ENCODE data around the gene VAV1. TPM values are rescaled to one million over a fixed set of nuclear protein-coding genes. Genes with fewer than 3 reads are reported as not detected.
A peak's percentile ranks its signal among the peaks of the same experiment; 100 is the strongest.

Gene VAV1
- total and polyA plus RNA-seq, 2 experiments from 2014 or later = 0.82 to 1.8 TPM

DNA sequence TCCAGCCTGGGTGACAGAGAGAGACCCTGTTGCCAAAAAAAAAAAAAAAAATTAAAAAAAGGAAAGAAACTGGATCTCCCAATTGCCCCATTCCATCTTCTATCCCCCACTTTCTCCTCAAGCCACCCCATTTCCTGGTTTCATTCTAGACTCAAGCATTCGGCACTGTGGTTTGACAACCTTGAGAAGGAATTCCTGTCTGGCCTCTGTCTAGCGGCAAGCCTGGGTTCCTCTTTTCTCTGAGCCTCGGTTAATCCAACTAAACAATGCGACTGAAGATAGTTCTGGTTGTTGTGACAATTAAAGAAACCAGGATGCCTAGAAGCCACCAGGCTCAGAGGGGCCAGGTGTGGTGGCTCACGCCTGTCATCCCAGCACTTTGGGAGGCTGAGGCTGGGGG, 48.8 kb upstream of the VAV1 start:
- DNase-seq (ENCODE audit: low spot score) = no peak
- Histone ChIP-seq H2AFZ (no peak overlapping the region), H3K79me2 (replicated peaks; ENCODE audit: insufficient read depth) (no peaks in the 10 kb centered on the region), H3K4me3 (no peak overlapping the region), H3F3A (replicated peaks; ENCODE audit: low read depth) (no peaks in the 10 kb centered on the region), H3K4me2 (0 out of 2 replicates have a peak overlapping the region, but pooled peaks have one; percentile 52), H3K9me2 (ENCODE audit: insufficient read depth) (no peaks in the 10 kb centered on the region), H3K36me3 (ENCODE audit: insufficient read depth) (no peaks in the 10 kb centered on the region), H3K4me1 (ENCODE audit: insufficient read depth) (peaks cover 12% of the 10 kb centered on the region), H3K27ac (ENCODE audit: low read depth) (peak overlapping the region; percentile 58; the same call in 1 of the 2 replicates), H4K20me1 (replicated peaks; ENCODE audit: insufficient read depth) (no peaks in the 10 kb centered on the region), H3K27me3 (ENCODE audit: insufficient read depth) (no peaks in the 10 kb centered on the region)
- H3K27ac Mint-ChIP-seq = peak overlapping the region; percentile 77; the same call in 1 of the 2 replicates
- peaks cover 12% of the 10 kb centered on the region for H3K27me3 Mint-ChIP-seq (ENCODE audit: insufficient read depth, low read depth, poor library complexity)
- peaks cover 6% of the 10 kb centered on the region for H3K4me1 Mint-ChIP-seq
- TF ChIP-seq, protein P1, sequence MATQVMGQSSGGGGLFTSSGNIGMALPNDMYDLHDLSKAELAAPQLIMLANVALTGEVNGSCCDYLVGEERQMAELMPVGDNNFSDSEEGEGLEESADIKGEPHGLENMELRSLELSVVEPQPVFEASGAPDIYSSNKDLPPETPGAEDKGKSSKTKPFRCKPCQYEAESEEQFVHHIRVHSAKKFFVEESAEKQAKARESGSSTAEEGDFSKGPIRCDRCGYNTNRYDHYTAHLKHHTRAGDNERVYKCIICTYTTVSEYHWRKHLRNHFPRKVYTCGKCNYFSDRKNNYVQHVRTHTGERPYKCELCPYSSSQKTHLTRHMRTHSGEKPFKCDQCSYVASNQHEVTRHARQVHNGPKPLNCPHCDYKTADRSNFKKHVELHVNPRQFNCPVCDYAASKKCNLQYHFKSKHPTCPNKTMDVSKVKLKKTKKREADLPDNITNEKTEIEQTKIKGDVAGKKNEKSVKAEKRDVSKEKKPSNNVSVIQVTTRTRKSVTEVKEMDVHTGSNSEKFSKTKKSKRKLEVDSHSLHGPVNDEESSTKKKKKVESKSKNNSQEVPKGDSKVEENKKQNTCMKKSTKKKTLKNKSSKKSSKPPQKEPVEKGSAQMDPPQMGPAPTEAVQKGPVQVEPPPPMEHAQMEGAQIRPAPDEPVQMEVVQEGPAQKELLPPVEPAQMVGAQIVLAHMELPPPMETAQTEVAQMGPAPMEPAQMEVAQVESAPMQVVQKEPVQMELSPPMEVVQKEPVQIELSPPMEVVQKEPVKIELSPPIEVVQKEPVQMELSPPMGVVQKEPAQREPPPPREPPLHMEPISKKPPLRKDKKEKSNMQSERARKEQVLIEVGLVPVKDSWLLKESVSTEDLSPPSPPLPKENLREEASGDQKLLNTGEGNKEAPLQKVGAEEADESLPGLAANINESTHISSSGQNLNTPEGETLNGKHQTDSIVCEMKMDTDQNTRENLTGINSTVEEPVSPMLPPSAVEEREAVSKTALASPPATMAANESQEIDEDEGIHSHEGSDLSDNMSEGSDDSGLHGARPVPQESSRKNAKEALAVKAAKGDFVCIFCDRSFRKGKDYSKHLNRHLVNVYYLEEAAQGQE (IDR thresholded peaks at IDR 0.05; ENCODE audit: unreplicated experiment) = no peak
- TF ChIP-seq, protein P2, sequence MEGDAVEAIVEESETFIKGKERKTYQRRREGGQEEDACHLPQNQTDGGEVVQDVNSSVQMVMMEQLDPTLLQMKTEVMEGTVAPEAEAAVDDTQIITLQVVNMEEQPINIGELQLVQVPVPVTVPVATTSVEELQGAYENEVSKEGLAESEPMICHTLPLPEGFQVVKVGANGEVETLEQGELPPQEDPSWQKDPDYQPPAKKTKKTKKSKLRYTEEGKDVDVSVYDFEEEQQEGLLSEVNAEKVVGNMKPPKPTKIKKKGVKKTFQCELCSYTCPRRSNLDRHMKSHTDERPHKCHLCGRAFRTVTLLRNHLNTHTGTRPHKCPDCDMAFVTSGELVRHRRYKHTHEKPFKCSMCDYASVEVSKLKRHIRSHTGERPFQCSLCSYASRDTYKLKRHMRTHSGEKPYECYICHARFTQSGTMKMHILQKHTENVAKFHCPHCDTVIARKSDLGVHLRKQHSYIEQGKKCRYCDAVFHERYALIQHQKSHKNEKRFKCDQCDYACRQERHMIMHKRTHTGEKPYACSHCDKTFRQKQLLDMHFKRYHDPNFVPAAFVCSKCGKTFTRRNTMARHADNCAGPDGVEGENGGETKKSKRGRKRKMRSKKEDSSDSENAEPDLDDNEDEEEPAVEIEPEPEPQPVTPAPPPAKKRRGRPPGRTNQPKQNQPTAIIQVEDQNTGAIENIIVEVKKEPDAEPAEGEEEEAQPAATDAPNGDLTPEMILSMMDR (conservative IDR thresholded peaks at IDR 0.05; ENCODE audit: low read depth in 2 of 2) = no peak
- TF ChIP-seq, protein P3, sequence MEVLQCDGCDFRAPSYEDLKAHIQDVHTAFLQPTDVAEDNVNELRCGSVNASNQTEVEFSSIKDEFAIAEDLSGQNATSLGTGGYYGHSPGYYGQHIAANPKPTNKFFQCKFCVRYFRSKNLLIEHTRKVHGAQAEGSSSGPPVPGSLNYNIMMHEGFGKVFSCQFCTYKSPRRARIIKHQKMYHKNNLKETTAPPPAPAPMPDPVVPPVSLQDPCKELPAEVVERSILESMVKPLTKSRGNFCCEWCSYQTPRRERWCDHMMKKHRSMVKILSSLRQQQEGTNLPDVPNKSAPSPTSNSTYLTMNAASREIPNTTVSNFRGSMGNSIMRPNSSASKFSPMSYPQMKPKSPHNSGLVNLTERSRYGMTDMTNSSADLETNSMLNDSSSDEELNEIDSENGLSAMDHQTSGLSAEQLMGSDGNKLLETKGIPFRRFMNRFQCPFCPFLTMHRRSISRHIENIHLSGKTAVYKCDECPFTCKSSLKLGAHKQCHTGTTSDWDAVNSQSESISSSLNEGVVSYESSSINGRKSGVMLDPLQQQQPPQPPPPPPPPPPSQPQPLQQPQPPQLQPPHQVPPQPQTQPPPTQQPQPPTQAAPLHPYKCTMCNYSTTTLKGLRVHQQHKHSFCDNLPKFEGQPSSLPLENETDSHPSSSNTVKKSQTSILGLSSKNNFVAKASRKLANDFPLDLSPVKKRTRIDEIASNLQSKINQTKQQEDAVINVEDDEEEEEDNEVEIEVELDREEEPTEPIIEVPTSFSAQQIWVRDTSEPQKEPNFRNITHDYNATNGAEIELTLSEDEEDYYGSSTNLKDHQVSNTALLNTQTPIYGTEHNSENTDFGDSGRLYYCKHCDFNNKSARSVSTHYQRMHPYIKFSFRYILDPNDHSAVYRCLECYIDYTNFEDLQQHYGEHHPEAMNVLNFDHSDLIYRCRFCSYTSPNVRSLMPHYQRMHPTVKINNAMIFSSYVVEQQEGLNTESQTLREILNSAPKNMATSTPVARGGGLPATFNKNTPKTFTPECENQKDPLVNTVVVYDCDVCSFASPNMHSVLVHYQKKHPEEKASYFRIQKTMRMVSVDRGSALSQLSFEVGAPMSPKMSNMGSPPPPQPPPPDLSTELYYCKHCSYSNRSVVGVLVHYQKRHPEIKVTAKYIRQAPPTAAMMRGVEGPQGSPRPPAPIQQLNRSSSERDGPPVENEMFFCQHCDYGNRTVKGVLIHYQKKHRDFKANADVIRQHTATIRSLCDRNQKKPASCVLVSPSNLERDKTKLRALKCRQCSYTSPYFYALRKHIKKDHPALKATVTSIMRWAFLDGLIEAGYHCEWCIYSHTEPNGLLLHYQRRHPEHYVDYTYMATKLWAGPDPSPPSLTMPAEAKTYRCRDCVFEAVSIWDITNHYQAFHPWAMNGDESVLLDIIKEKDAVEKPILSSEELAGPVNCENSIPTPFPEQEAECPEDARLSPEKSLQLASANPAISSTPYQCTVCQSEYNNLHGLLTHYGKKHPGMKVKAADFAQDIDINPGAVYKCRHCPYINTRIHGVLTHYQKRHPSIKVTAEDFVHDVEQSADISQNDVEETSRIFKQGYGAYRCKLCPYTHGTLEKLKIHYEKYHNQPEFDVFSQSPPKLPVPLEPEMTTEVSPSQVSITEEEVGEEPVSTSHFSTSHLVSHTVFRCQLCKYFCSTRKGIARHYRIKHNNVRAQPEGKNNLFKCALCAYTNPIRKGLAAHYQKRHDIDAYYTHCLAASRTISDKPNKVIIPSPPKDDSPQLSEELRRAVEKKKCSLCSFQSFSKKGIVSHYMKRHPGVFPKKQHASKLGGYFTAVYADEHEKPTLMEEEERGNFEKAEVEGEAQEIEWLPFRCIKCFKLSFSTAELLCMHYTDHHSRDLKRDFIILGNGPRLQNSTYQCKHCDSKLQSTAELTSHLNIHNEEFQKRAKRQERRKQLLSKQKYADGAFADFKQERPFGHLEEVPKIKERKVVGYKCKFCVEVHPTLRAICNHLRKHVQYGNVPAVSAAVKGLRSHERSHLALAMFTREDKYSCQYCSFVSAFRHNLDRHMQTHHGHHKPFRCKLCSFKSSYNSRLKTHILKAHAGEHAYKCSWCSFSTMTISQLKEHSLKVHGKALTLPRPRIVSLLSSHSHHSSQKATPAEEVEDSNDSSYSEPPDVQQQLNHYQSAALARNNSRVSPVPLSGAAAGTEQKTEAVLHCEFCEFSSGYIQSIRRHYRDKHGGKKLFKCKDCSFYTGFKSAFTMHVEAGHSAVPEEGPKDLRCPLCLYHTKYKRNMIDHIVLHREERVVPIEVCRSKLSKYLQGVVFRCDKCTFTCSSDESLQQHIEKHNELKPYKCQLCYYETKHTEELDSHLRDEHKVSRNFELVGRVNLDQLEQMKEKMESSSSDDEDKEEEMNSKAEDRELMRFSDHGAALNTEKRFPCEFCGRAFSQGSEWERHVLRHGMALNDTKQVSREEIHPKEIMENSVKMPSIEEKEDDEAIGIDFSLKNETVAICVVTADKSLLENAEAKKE (CRISPR knock-in tag; IDR thresholded peaks at IDR 0.05) = no peak
- TF ChIP-seq JUNB (IDR thresholded peaks at IDR 0.05; ENCODE audit: unreplicated experiment) = no peak
- TF ChIP-seq ZNF331 (CRISPR knock-in tag; IDR thresholded peaks at IDR 0.05; ENCODE audit: low read depth) = no peak
- no peak for TF ChIP-seq POLR2AphosphoS5 (IDR thresholded peaks at IDR 0.05; ENCODE audit: low read depth)
- TF ChIP-seq NANOG (IDR thresholded peaks at IDR 0.05; ENCODE audit: borderline replicate concordance) = no peak
- no peak for TF ChIP-seq STAT1 (IDR thresholded peaks at IDR 0.05; ENCODE audit: unreplicated experiment)
- TF ChIP-seq CREB1 (CRISPR knock-in tag; IDR thresholded peaks at IDR 0.05; ENCODE audit: low read depth) = no peak
- TF ChIP-seq, protein P4, sequence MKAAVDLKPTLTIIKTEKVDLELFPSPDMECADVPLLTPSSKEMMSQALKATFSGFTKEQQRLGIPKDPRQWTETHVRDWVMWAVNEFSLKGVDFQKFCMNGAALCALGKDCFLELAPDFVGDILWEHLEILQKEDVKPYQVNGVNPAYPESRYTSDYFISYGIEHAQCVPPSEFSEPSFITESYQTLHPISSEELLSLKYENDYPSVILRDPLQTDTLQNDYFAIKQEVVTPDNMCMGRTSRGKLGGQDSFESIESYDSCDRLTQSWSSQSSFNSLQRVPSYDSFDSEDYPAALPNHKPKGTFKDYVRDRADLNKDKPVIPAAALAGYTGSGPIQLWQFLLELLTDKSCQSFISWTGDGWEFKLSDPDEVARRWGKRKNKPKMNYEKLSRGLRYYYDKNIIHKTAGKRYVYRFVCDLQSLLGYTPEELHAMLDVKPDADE (IDR thresholded peaks at IDR 0.05) = no peak
- no peak for TF ChIP-seq ZNF114 (CRISPR knock-in tag; IDR thresholded peaks at IDR 0.05)
- TF ChIP-seq EZH2 (IDR thresholded peaks at IDR 0.05; ENCODE audit: low read depth, unreplicated experiment) = no peak
- TF ChIP-seq EZH2phosphoT487 (IDR thresholded peaks at IDR 0.05; ENCODE audit: unreplicated experiment) = no peak
- ATAC-seq = no peak
- no peak overlapping the region for H3K4me3 Mint-ChIP-seq
- H3K36me3 Mint-ChIP-seq (ENCODE audit: low read depth) = peaks cover 11% of the 10 kb centered on the region; the same call in 2 of the 3 replicates
- H3K9me3 Mint-ChIP-seq = peaks cover 18% of the 10 kb centered on the region

Measured in GM23338 (cell line).